ENCODE measurements around the gene PROSER1. TPM values are rescaled to one million over a fixed set of nuclear protein-coding genes. Genes with fewer than 3 reads are reported as not detected.

Gene PROSER1
- total RNA-seq, 2 experiments from 2014 or later, result 106 to 111 TPM

DNA sequence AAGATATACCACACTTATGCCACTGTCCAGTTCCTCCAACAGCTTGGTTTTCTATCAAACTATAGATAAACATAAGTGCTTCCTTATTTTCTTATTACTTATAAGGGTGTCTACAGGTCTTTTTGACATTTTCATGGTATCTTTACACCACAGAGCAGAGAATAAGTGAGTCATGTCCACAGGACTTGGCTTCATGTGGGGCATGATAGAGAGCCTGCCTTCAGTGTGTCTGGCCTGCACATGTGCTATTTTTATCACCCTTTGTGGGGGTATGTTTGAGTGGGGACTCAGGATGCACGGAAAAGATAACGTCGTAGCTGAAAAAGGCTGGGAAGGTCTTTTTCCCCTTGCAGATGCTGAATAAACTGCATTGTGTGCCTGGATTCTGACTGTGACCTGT lies 39.1 kb downstream of the PROSER1 start:
- Mint-ChIP-seq H3K27me3 (no peaks in the 10 kb centered on the region), H3K4me1 (no peaks in the 10 kb centered on the region), H3K27ac (no peak overlapping the region), H3K36me3 (no peaks in the 10 kb centered on the region), H3K9me3 (peaks cover 1% of the 10 kb centered on the region), H3K4me3 (no peak overlapping the region)
- no peak for DNase-seq

DNA sequence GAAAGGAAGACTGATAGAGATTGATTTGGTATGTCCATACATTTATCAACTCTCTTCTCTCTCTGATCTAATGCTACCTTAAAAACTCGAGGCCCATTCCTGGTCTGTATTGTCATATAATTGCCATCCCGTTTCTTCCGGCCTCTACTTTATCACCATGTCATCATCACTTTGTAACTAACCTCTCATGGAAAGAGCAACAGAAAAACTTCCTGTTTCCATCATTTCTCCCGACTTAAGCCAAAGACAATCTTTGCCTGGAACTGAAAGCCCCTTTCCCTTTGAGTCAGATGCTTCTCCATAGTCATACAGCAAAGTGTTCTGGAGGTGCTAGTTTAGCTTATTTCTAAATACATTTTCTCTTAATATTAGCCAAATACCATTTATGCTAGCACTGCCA lies 44.5 kb downstream of the PROSER1 start:
- H3K4me1 Mint-ChIP-seq, result no peaks in the 10 kb centered on the region

DNA sequence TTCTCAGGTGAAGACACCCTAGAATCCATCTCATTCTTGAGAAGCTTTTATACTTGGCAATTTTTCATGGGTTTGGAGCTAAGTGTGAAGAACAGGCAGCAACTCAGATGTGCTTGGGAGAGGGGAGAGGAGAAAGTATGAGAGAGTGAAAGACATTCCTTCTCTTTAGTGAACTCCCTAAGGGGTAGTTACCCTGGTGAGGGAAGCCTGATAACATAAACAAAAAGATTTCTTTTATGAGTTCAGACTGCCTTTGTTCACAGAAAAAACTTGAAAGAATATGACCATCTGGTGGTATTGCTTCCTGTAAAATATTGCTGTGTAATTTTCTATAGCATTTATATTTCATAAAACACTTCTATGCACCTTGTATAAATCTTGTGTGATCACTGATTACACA lies 47.2 kb downstream of the PROSER1 start, which contains the start of gene STOML3:
TSS of gene STOML3 (minus strand) at position 139 of the 400 bp plus-strand sequence. CDS start at position 29, 110 bp downstream.
- DNase-seq, result no peak
- Mint-ChIP-seq H3K4me3 (no peak within 1 kb of the TSS), H3K9me3 (no peaks in the 10 kb centered on the region), H3K27me3 (no peaks in the 10 kb centered on the region), H3K36me3 (no peaks in the 10 kb centered on the region), H3K27ac (no peak within 1 kb of the TSS), H3K4me1 (no peaks in the 10 kb centered on the region)

More for the DNA sequence above, 44.5 kb downstream of the PROSER1 start:
- Mint-ChIP-seq H3K27me3 (no peaks in the 10 kb centered on the region), H3K9me3 (no peaks in the 10 kb centered on the region), H3K27ac (no peak overlapping the region), H3K4me3 (no peak overlapping the region), H3K36me3 (no peaks in the 10 kb centered on the region)
- DNase-seq, result no peak

DNA sequence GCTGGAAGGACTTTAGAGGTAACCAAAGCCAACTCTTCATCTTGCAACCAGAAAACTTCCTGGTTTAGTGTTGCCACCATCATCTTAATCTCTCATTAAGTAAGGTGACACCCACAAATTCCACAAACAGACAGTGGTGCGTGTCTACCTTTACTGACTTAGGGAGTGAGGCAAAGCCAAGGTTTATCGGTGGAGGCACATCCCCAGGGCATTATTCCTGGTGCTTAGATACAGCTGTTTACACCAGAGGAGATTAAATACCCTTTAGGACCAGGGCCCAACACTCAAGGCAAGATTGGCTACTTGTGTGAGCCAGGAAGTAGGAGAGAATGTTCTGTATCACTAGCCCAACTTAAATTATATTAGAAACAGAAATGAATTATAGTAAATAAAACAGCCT lies 56.8 kb downstream of the PROSER1 start:
- H3K9me3 Mint-ChIP-seq, result peaks cover 13% of the 10 kb centered on the region
- no peaks in the 10 kb centered on the region for H3K36me3 Mint-ChIP-seq

DNA sequence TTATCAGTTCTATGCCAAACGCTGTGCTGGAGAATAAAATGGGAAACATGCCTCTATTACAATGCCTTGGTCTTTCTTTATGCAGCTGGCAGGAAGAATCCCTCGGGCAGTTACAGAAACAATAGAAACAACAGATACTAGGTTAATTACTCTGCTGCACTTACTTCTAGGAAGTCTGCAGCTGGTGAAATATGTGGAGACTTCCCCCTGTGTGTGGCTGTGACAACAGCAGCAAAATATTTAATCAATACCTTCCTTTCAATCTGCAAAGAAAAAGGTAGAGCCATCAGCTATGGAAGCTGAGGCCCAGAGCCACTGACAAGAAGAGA lies 57.2 kb downstream of the PROSER1 start:
- Mint-ChIP-seq H3K4me3 (no peak overlapping the region), H3K27ac (no peak overlapping the region), H3K9me3 (peaks cover 13% of the 10 kb centered on the region), H3K4me1 (no peaks in the 10 kb centered on the region), H3K36me3 (no peaks in the 10 kb centered on the region), H3K27me3 (peaks cover 15% of the 10 kb centered on the region)
- no peak for DNase-seq

More for the DNA sequence above, 56.8 kb downstream of the PROSER1 start:
- no peak overlapping the region for H3K4me3 Mint-ChIP-seq
- peaks cover 15% of the 10 kb centered on the region for H3K27me3 Mint-ChIP-seq
- H3K4me1 Mint-ChIP-seq, result no peaks in the 10 kb centered on the region
- no peak overlapping the region for H3K27ac Mint-ChIP-seq
- no peak for DNase-seq

DNA sequence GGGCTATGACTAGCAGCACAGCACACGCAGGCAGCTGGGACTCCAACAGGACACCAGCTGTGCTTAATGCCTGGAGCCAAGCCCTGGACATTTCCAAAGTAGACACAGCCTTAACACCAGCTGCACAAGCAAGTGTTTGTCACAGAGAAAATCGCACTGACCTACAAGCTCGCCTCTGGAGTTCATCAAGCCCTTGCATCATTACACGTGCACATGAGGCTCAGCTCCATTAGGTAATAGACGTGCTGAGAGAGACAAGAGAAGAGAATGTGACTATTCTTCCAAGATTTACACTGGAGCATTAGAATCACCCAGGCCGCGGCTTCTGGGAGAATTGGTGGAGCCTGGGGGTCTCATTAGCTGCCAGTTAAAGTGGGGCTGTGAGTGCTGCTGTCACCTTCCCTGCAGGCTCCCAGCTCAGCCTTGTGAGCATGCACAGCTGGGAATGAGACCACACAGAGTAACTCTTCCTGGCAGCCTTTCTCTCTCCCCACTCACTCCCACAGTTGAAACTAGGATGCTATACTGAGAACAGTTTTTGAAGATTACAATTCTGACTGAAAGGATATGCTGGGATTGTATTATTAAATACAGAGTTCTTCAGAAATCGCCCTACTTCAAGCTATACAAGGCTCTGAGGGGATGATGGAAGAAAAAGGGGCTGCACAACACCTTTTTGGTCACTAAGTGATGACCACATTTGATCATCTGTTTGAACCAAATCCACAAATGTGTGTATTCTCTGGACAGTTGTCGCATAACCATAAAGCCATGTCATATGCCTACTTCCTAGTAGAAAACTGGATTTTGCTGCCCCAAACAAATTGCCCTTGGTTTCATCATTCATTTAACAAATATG lies 57.8 kb downstream of the PROSER1 start:
- Mint-ChIP-seq H3K9me3 (peaks cover 13% of the 10 kb centered on the region), H3K27ac (no peak overlapping the region), H3K27me3 (peaks cover 15% of the 10 kb centered on the region), H3K4me1 (no peaks in the 10 kb centered on the region), H3K4me3 (no peak overlapping the region), H3K36me3 (no peaks in the 10 kb centered on the region)
- DNase-seq, result no peak

DNA sequence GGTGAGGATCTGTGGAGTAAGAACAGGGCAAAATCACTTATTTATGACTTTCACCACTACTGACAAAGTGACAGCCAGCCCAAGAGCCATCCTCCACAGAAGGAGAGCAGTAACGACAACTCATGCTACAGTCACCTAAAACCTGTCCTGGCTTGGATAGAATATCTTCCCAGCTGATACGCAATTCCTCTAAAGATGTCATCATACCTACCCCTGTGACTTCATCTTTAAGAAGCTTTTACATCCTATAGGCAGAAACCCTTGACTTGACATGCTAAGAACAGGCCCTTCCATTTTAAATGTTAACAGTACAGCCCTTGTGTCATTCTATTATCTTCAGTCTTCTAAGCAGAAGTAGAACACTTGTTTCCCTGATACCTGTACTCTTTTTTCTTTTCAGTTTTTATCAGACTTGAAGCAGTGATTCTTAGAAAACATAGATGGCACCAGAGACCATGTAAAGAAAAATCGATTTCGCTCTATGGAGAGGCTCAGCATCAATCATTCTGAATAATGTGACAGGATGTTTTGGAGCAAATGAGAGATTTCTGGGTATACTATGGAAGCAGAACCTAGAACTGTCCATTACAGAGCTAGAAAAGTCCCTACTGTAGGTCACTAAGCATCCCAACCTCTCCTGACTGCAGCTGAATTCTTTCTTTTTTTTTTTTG lies 67.4 kb downstream of the PROSER1 start:
- no peak for DNase-seq
- H3K36me3 Mint-ChIP-seq, result no peaks in the 10 kb centered on the region
- no peak overlapping the region for H3K4me3 Mint-ChIP-seq
- no peaks in the 10 kb centered on the region for H3K4me1 Mint-ChIP-seq
- peaks cover 5% of the 10 kb centered on the region for H3K27me3 Mint-ChIP-seq
- H3K27ac Mint-ChIP-seq, result no peak overlapping the region
- no peaks in the 10 kb centered on the region for H3K9me3 Mint-ChIP-seq

DNA sequence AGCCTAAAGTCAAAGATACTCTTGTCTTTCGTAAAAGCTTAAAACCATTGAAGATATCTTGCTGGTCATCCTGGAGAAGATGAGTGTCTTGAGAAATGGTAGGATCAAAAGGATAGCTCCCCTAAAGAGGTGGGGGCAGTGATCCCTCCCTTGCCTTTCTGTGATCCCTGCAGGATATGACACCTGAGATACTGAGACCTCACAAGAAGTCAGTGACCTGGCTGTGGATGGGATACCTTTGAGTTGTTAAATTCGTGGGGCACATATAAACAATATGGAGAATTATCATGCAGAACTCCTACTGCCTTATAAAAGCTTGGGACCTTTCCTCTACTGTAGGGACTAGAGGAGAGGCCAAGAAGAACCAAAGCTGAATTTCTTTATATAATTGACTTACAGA lies 68.7 kb downstream of the PROSER1 start:
- H3K4me1 Mint-ChIP-seq, result no peaks in the 10 kb centered on the region
- no peak overlapping the region for H3K4me3 Mint-ChIP-seq
- H3K27me3 Mint-ChIP-seq, result peaks cover 5% of the 10 kb centered on the region
- no peak overlapping the region for H3K27ac Mint-ChIP-seq
- H3K9me3 Mint-ChIP-seq, result no peaks in the 10 kb centered on the region
- no peak for DNase-seq
- no peaks in the 10 kb centered on the region for H3K36me3 Mint-ChIP-seq

DNA sequence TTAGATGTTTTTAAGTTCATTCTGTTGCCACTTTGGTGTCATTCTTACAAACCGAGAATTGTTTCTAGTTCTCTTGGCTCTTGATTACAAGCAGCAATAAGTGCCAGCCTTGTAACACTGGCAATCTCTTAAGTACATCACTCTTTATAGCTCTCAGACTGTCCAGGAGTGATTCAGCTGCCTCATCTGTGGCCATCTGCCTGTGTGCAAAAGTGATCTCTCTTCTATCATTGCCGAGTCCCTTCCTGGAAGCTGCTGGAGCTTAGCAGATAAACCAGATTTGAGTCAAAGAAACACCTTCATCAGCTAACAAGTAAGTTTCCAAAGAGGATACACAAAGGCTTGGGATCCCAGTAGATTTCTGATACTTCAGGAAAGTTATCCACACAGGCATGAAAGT lies 70.4 kb downstream of the PROSER1 start:
- no peak overlapping the region for H3K4me3 Mint-ChIP-seq
- H3K4me1 Mint-ChIP-seq, result no peaks in the 10 kb centered on the region
- no peaks in the 10 kb centered on the region for H3K36me3 Mint-ChIP-seq
- H3K27ac Mint-ChIP-seq, result no peak overlapping the region
- no peaks in the 10 kb centered on the region for H3K9me3 Mint-ChIP-seq
- DNase-seq, result no peak
- peaks cover 5% of the 10 kb centered on the region for H3K27me3 Mint-ChIP-seq

DNA sequence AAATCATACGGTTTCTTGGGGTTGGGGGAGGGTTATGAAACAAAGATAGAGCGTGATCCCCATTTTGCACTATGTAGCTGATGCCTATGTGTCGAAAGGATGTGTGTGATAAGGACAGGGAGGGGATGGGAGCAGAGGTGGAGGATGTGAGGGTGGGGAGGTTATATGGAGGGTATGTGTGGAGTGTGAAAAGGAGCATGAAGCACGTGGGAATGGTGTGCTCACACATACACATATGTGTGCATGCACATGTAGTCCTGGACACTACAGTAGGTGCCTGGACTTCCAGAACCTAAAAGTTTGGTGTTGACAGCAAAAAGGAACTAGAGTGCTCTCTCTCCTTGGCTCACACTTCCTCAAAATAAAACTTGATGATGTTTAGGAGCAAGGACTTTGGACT lies 72.6 kb downstream of the PROSER1 start:
- no peak overlapping the region for H3K27ac Mint-ChIP-seq
- DNase-seq, result no peak
- H3K9me3 Mint-ChIP-seq, result no peaks in the 10 kb centered on the region
- H3K36me3 Mint-ChIP-seq, result no peaks in the 10 kb centered on the region
- H3K27me3 Mint-ChIP-seq, result peaks cover 12% of the 10 kb centered on the region
- no peaks in the 10 kb centered on the region for H3K4me1 Mint-ChIP-seq
- H3K4me3 Mint-ChIP-seq, result no peak overlapping the region

DNA sequence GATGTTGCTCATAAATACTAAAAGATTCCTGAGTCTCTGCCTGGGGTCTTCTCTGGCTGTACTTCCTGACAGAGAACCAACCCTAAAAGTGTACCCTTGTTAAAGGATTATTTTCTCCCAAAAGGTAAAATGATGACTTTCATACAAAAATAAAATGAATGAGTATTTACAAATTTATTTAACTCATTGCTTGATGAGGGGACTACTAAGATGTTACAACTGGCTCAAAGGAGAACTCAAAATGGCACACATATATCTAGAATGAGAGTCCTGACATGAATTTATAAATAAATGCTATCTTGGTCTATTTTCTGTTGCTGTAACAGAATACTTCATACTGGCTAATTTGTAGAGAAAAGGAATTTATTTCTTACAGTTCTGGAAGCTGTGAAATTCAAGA lies 77.7 kb downstream of the PROSER1 start:
- Mint-ChIP-seq H3K9me3 (peaks cover 1% of the 10 kb centered on the region), H3K36me3 (no peaks in the 10 kb centered on the region), H3K4me1 (no peaks in the 10 kb centered on the region), H3K27ac (no peak overlapping the region), H3K27me3 (peaks cover 7% of the 10 kb centered on the region), H3K4me3 (no peak overlapping the region)
- no peak for DNase-seq

Other genes with a start within 250 kb of the PROSER1 start
- gene STOML3, start 47.3 kb downstream of the PROSER1 start, total RNA-seq, result not detected
- gene NHLRC3, start 367 bp upstream of the PROSER1 start, total RNA-seq, result 10 to 100 TPM; 12.9 to 16.4 TPM

Data from activated naive CD8-positive, alpha-beta T cell treated with anti-CD3 and anti-CD28 coated beads for 36 hours (primary cell).